Activated CD8-positive, alpha-beta memory T cell treated with anti-CD3 and anti-CD28 coated beads for 1 hour (primary cell): Measurements from ENCODE around the gene DBNDD1.

ENCODE experiments used
- DNase-seq, 2 donors: peaks; one replicate each; pipeline ENCODE4 v3.0.0-alpha.2; 2020; ENCODE audit warnings: low read depth in 1 of 2; ENCODE audit errors: extremely low read depth in 1 of 2

The DBNDD1 gene

GRCh38 chr16:89965447-89966225 is 53.6 kb downstream of the DBNDD1 start:
- no peak for DNase-seq

- DNase-seq, result no peak
These were observed 55.1 kb downstream of the DBNDD1 start for GRCh38 chr16:89964201-89964600.

- no peak for DNase-seq
These were observed 56.3 kb downstream of the DBNDD1 start for GRCh38 chr16:89962754-89963498.

GRCh38 chr16:89961920-89962319 is 57.3 kb downstream of the DBNDD1 start:
- DNase-seq, result no peak

GRCh38 chr16:89960966-89961365 is 58.3 kb downstream of the DBNDD1 start:
- DNase-seq, result no peak

- no peak for DNase-seq
These were observed 60.7 kb downstream of the DBNDD1 start for GRCh38 chr16:89958596-89958995.

GRCh38 chr16:89958068-89958467 is 61.2 kb downstream of the DBNDD1 start:
- DNase-seq, result no peak

GRCh38 chr16:89957216-89957785 is 62.0 kb downstream of the DBNDD1 start:
- DNase-seq, result no peak

GRCh38 chr16:89956505-89957215 is 62.6 kb downstream of the DBNDD1 start:
- no peak for DNase-seq

GRCh38 chr16:89955001-89955685 is 64.1 kb downstream of the DBNDD1 start:
- DNase-seq, result no peak
